Stimulated activated CD8-positive, alpha-beta memory T cell treated with anti-CD3 and anti-CD28 coated beads, Interleukin-7, amount 100 ng/mL, for 4 hours (primary cell): ENCODE results near the gene NPC2.

Experiments
- DNase-seq, 2 donors: peaks; one replicate each; pipeline ENCODE4 v3.0.0-alpha.2; 2020; ENCODE audit warnings: low read depth in 2 of 2

The NPC2 gene

DNA sequence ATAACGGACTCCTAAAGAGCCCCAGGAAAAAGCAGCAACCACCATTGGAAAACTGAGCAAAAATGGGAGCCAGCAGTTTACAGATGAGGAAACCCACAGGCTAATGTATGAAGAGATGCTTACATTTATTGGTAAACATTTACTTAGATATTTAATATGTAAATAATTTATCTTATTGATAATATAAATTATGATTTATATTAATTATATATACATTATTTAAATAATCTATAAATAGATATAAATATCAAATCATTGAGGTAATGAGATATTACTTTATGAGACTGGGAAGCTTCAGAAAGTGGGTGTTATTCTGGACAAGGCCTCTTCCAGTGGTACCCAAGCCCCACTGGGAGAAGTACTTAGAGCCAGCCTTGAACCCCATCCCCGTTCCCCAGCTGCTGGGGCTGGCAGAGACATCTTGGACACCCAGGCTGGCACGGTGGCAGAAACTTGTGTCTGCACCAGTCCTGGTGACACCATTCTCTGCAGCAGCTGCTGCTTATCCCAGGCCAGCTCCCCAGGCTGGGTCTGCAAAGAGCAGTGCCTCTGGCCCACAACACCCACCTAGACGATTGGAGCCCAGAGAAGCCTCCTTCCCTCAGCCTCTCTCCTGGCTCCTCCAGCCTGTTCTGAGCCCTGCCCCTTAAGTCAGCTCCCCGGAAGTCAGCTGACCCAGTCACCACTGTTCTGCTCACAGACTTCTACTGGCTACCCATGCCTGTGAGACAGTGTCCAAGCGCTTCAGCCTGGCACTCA lies 26.4 kb upstream of the NPC2 start:
- DNase-seq: no peak

DNA sequence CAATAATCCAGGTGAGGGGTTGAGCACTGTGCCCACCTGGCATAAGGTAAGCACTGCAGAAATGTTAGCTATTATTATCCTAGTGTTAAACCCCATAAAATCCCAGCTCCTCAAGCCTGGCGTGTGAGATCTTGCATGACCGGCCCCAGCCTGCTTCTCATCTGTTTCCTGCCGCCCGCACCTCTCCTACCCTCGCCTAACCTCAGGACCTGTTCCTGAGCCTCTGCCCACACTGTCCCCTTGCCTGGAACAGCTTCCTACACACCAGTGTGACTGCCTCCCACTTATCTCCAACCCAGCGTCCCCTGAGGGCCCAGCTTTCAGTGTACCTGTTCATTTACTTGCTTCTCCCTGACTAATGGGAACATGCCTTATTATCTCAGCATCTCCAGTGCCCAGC lies 25.1 kb upstream of the NPC2 start:
- no peak for DNase-seq

- DNase-seq: no peak
These were observed 24.6 kb upstream of the NPC2 start for GRCh38 chr14:74517731-74518130.

- DNase-seq: no peak
These were observed 23.5 kb upstream of the NPC2 start for GRCh38 chr14:74516451-74517160.

- DNase-seq: no peak
These were observed 22.8 kb upstream of the NPC2 start for GRCh38 chr14:74515891-74516412.

GRCh38 chr14:74514471-74514941 lies 21.4 kb upstream of the NPC2 start:
- no peak for DNase-seq

DNA sequence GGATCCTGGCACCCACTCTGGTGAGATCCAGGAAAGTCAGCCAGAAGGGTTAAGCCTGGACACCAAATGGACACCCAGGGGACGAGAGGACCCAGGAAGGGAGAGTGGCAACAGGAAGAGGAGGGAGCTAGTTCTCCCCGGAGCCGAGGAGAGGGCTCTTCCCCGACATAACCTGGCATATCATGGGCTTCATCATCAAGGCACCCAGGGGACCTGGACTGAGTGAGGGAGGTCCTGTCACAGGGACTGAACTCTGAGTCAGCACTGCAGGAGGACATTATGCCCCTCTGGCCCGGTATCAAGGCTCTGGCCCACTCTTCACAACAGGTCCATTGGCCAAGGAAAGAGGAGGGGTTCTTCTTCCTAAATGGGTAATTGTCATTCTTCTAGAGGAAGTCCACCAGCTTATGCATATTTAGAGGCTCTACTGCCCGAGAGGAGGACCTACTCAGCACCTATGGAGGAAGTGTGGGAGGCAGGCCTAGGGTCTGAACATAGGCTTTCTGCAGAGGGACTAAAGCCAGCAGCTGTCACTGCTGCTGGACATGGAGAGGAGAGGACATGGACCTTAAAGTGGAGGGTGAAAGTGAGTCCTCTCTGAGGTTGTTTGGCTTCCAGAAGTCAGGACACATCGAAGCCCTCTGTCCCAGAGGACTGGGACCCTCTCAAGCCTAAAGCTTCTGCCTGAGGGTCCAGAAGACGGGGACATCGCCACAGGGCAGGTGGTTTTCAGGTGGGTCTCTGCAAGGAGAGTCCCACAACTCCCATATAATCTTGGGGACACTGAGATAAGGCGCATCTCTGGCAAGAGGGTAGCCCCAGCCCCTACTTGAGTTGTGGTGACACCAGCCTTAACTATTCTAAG lies 19.1 kb upstream of the NPC2 start:
- no peak for DNase-seq

- no peak for DNase-seq
These were observed 17.9 kb upstream of the NPC2 start for GRCh38 chr14:74510959-74511409.

- no peak for DNase-seq
These were observed 17.3 kb upstream of the NPC2 start for GRCh38 chr14:74510223-74510931.

- no peak for DNase-seq
These were observed 16.6 kb upstream of the NPC2 start for GRCh38 chr14:74509587-74510222.

DNA sequence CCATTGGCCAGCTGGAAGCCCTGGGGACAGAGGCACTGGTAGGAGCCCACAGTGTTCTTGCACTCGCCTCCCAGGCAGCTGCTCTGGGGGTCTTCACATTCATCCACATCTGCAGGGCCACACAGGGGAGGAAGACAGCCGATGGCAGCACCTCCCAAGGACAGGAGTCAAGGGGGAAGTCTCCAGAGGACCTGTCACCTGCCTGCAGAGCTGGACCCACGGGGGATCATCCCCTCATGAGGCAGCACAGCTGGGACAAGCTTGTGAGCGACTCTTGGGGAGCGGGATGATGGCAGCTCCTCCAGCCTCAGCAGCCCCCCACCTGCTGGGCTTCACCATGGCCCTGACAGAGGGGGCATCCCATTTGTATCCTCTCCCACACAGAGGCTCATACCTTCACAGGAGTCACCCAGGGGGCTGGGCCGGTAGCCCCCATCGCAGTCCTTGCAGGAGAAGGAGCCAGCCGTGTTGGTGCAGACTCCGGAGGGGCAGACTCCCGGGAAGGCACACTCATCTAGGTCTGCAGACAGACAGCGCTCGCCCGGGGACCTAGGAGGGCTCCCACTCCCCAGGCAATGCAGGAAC lies 15.8 kb upstream of the NPC2 start:
- no peak for DNase-seq

- DNase-seq: no peak
These were observed 15.2 kb upstream of the NPC2 start for GRCh38 chr14:74508292-74508731.

GRCh38 chr14:74507840-74508239 lies 14.7 kb upstream of the NPC2 start:
- DNase-seq: no peak

DNA sequence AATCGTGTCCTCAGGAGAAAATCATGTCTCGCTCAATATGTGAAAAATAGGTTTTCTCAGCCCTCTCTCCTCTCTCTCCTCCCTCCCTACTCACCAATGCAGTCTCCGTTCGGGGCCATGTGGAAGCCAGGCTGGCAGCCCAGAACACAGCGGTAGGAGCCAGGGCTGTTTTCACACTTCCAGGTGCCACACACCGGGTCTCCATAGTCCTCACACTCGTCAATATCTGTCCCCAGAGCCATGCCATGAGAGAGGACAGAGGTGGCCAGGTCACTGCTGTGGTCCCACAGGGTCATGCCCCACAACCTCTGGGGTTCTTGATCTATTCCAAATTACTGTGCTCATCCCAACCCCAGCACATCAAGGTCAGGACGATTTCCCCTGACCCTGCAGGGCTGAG lies 14.0 kb upstream of the NPC2 start:
- no peak for DNase-seq

- no peak for DNase-seq
These were observed 13.3 kb upstream of the NPC2 start for GRCh38 chr14:74506411-74506851.

DNA sequence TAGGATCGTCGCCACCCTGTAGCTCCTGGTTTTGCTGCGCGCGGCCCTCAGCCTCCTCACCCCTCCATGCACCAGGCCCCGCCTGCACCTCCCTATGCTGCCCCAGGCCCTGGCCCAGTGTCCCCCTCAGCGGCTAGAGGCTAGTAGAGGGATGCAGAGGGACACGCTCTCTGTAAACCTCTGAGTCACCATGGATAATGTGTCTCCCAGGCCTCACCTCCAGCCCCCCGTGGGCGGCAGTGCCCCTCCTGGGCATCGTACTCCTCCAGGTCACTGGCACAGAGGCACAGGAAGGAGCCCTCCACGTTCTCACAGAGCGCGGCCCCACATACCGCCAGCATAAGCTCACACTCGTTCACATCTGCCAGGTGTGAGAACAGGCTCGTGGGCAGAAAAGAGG lies 12.7 kb upstream of the NPC2 start:
- no peak for DNase-seq

- no peak for DNase-seq
These were observed 12.0 kb upstream of the NPC2 start for GRCh38 chr14:74504874-74505720.

DNA sequence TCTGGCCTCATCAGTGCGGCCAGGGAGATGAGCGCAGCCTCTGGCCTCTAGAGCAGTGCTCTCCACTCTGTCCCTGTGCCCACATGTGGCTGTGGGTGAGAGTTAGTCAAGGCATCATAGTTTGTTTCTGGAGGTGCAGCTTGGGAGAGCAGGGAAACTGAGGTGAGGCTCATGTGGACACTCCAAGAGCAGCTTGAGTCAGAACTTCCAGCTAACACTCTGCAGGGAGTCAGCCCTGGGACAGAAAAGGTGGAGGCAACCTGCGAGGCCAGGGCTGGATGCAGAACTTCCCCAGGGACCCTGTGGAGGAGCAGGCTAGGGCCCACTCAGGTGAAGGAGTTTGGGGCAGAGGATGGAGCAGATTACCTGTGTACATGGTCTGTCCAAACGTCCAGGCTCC lies 11.3 kb upstream of the NPC2 start:
- DNase-seq: no peak

GRCh38 chr14:74503938-74504335 lies 10.8 kb upstream of the NPC2 start:
- DNase-seq: no peak
